CD4-positive, CD25-positive, alpha-beta regulatory T cell (primary cell): Measurements from ENCODE around the gene EXOC3L1. TPM values are rescaled to one million over a fixed set of nuclear protein-coding genes. Genes with fewer than 3 reads are reported as not detected.

Source experiments
- ATAC-seq, 2 donors: fragments of 150-1000 bp; cut with Tn5 transposase; one replicate each; pipeline ENCODE4 v1.10.0; 2021; ENCODE audit warnings: low read depth in 2 of 2, moderate number of reproducible peaks in 2 of 2, moderate library complexity in 1 of 2
- DNase-seq, 3 donors: peaks; one replicate each; pipeline versions ENCODE4 v3.0.0 to v3.0.0-alpha.2; 2012 to 2022; ENCODE audit warnings: mixed read lengths in 1 of 3
- H3K27ac ChIP-seq: one replicate; pipeline ENCODE4 v1.7.0; 2013; ENCODE audit warnings: mild to moderate bottlenecking, low read length; ENCODE audit not compliant: insufficient read depth, poor library complexity, severe bottlenecking
- H3K27me3 ChIP-seq: one replicate; pipeline ENCODE4 v1.7.0; 2013; ENCODE audit warnings: low read length; ENCODE audit not compliant: control insufficient read depth, insufficient read depth
- H3K36me3 ChIP-seq: one replicate; pipeline ENCODE4 v1.7.0; 2013; ENCODE audit warnings: mild to moderate bottlenecking, low read length, moderate library complexity; ENCODE audit not compliant: control insufficient read depth, insufficient read depth
- H3K4me1 ChIP-seq: 2 replicates; pipeline ENCODE4 v1.7.0; 2013; ENCODE audit warnings: mild to moderate bottlenecking, low read length; ENCODE audit not compliant: insufficient read depth, control insufficient read depth, poor library complexity, severe bottlenecking
- H3K4me3 ChIP-seq: one replicate; pipeline ENCODE4 v1.7.0; 2013; ENCODE audit warnings: low read depth, mild to moderate bottlenecking, low read length, moderate library complexity
- H3K9me3 ChIP-seq, 2 experiments: 1 replicate in 1 of 2; 2 replicates in 1 of 2; pipeline ENCODE4 v1.7.0; 2013; ENCODE audit warnings: low read length in 2 of 2, mild to moderate bottlenecking in 1 of 2, moderate library complexity in 1 of 2; ENCODE audit not compliant: control insufficient read depth in 2 of 2
- H3K27ac Mint-ChIP-seq, 3 donors: one replicate each; pipeline ENCODE4 v1.8.0; 2020 to 2022; ENCODE audit warnings: mild to moderate bottlenecking in 3 of 3, mixed read lengths in 3 of 3, moderate library complexity in 2 of 3
- H3K27me3 Mint-ChIP-seq: one replicate; pipeline ENCODE4 v1.8.0; 2022; ENCODE audit warnings: mild to moderate bottlenecking, mixed read lengths
- H3K36me3 Mint-ChIP-seq: one replicate; pipeline ENCODE4 v1.8.0; 2020; ENCODE audit warnings: mixed read lengths
- H3K4me1 Mint-ChIP-seq, 4 donors: one replicate each; pipeline ENCODE4 v1.8.0; 2020 to 2022; ENCODE audit warnings: mixed read lengths in 4 of 4, mild to moderate bottlenecking in 1 of 4
- H3K4me3 Mint-ChIP-seq, 4 donors: one replicate each; pipeline ENCODE4 v1.8.0; 2020 to 2022; ENCODE audit warnings: mild to moderate bottlenecking in 4 of 4, mixed read lengths in 4 of 4, moderate library complexity in 3 of 4
- H3K9me3 Mint-ChIP-seq, 7 donors: one replicate each; pipeline ENCODE4 v1.8.0; 2020 to 2022; ENCODE audit warnings: mixed read lengths in 7 of 7, mild to moderate bottlenecking in 3 of 7, moderate library complexity in 2 of 7
- polyA plus RNA-seq, 4 donors: library from polyadenylated mRNA; unstranded; fragments of 300-500 nt; fragmentation: Illumina TruSeq; gene quantifications; one replicate each; pipeline ENCODE4 v1.2.3, GENCODE V29; 2021
- total RNA-seq: library from RNA; stranded (reverse); gene quantifications from one replicate; pipeline ENCODE4 v1.2.3, GENCODE V29; 2022

The EXOC3L1 gene
- total and polyA plus RNA-seq, 5 donors from 2014 or later: 0.25 to 0.86 (median 0.35) TPM; not detected in 2

DNA sequence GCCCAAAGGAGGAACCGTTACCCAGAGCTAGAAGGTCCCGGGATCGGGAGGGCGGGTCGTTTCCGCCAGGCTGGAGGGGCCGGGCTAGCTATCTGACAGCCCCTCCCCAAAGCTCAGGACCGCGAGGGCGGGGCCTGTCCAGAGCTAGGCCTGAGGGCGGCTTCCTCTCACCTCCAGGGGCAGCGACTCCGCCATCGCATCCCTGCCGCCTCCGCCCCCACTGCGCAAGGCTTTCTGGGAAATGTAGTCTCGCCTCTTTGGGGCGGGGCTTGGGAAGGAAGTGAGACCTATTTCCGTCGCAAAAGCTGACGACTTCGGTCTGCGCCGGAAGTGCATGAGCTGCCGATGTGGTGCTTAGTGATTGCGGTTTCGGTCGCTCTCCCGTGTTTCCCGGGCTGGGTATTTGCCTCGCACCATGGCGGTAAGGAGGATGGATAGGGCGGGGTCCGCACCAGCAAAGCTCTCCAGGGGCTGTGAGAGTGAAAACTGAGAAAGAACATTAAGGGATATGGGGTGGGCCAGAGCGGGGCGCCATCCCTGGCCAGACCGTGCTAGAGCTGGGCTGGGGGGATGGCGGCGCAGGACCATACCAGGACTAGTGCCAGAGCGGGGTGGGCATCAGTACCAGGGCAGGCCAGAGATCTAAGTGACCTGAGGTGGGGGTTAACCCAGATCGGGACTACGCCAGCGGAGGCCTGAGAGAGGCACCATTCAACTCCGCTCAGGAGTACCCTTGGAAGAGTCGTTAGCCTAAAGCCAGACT lies 37.0 kb upstream of the EXOC3L1 start, which contains the start of gene TMEM208:
TSS of gene TMEM208 (plus strand) at position 327 of the 763 bp plus-strand sequence. CDS start at position 416, 89 bp downstream.
- Histone ChIP-seq H3K27ac (peak within 1 kb of the TSS; percentile 78), H3K36me3 (peaks cover 37% of the 10 kb centered on the region), H3K4me1 (peaks cover 19% of the 10 kb centered on the region), H3K27me3 (no peaks in the 10 kb centered on the region), H3K4me3 (peak within 1 kb of the TSS; percentile 87), H3K9me3 (no peaks in the 10 kb centered on the region)
- H3K27me3 Mint-ChIP-seq: no peaks in the 10 kb centered on the region
- DNase-seq (peak; percentile 97 to 99 (median 98)), ATAC-seq (peak; percentile 93 to 94)
- peak within 1 kb of the TSS; percentile 89 to 98 (median 97) for H3K27ac Mint-ChIP-seq
- no peaks in the 10 kb centered on the region for H3K9me3 Mint-ChIP-seq
- peak within 1 kb of the TSS; percentile 98 to 99 (median 98) for H3K4me3 Mint-ChIP-seq
- peaks cover 8 to 49% (median 26%) of the 10 kb centered on the region in 4 donors for H3K4me1 Mint-ChIP-seq
- peaks cover 11% of the 10 kb centered on the region for H3K36me3 Mint-ChIP-seq

DNA sequence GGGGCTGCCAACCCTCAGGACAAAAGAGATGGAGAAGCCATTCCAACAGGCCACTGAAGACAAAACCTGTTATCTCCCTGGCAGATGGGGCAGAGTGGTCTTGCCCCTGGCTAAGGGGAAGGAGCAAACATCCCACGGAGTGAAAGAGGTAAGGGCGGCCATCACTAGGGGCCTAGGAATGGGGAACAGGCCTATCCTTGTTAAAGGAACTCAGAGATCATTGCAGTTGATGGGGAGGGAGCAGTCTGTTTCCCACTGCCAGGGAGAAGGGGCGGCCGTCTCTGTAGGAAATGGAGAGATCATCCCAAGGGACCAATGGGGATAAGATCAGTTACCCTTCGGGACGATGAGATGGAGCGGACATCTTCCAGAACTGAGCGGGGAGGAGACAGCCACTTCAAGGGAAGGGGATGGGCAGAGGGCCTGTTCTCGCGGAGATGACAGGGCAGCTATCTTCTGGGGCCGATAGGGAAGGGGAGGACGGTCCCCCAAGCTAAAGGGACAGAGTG lies 36.4 kb upstream of the EXOC3L1 start:
- H3K27me3 Mint-ChIP-seq: no peaks in the 10 kb centered on the region
- peak overlapping the region; percentile 67 to 98 (median 97) for H3K27ac Mint-ChIP-seq
- H3K36me3 Mint-ChIP-seq: peaks cover 11% of the 10 kb centered on the region
- Histone ChIP-seq H3K27me3 (no peaks in the 10 kb centered on the region), H3K9me3 (no peaks in the 10 kb centered on the region), H3K4me3 (peak overlapping the region; percentile 87), H3K4me1 (peaks cover 19% of the 10 kb centered on the region), H3K27ac (peak overlapping the region; percentile 78), H3K36me3 (peaks cover 31% of the 10 kb centered on the region)
- peaks cover 8 to 49% (median 26%) of the 10 kb centered on the region in 4 donors for H3K4me1 Mint-ChIP-seq
- ATAC-seq: no peak
- peak overlapping the region; percentile 98 to 99 (median 98) for H3K4me3 Mint-ChIP-seq
- H3K9me3 Mint-ChIP-seq: no peaks in the 10 kb centered on the region
- DNase-seq: no peak

DNA sequence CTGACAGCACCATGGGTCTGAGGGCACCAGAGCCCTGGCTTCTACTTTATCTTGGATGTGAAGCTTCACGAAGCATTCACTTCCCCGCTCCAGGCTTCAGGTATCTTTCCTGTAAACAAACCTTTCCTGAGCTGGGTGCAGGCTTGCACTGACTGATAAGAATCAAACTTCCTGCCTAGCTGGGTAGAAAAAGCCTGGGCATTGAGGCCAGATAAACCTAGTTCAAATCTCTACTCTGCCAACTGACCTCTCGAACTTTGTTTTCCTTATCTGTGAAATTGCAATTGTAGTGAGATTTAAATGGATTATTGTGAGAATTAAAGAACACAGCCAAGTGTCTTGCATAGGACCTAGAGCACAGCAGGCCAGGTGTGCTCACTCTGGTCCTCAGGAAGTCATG lies 34.1 kb upstream of the EXOC3L1 start:
- Mint-ChIP-seq H3K4me1 (peaks cover 15 to 45% (median 26%) of the 10 kb centered on the region in 4 donors), H3K27me3 (no peaks in the 10 kb centered on the region), H3K36me3 (peaks cover 13% of the 10 kb centered on the region), H3K9me3 (no peaks in the 10 kb centered on the region), H3K4me3 (peak overlapping the region in 1 of 4 donors; percentile 0), H3K27ac (peak overlapping the region in 1 of 3 donors; percentile 40)
- Histone ChIP-seq H3K4me1 (peaks cover 19% of the 10 kb centered on the region), H3K27ac (no peak overlapping the region), H3K36me3 (peaks cover 8% of the 10 kb centered on the region), H3K27me3 (no peaks in the 10 kb centered on the region), H3K4me3 (no peak overlapping the region), H3K9me3 (no peaks in the 10 kb centered on the region)
- DNase-seq: no peak
- no peak for ATAC-seq

DNA sequence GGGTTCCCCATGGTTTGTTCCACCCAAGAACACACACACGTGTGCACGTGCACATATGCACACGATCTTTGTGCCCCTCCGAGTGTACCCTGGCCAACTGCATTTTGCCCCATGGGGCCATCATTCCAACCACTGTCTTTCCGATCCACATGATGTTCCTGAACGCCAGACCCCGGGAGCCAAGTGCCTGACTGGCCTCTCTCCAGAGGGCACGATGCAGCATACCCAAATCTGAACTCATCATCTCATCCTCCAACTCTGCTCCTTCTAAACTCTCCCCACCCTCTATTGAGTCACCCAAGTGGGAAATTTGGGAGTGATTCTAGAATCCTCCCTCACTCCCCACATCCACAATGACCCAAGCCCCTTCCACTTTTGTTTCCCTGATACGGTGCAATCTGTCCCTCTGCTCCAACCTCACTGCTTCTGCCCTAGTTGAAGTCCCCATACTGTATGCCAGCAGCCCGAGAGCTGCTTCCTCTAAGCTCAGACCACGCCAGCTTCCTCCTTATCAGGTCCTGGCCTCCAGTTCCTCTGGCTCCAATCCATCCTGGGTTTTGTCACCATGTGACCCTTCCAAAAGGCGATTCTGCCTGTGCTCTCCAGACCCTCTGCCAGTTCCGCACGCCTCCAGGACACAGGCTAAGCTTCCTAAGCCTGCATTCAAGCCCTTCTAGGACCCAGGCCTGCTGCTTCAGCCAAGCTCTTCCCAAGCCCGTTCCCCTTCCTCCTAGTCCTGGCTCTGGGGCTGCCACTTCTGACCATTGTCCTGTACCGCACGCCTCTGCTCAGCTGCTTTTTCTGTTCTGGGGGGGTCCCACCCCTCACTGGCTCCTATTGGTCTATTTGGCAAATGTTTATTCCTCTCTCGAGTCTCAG lies 26.9 kb upstream of the EXOC3L1 start:
- no peak for ATAC-seq
- H3K27me3 ChIP-seq: no peaks in the 10 kb centered on the region
- H3K4me1 Mint-ChIP-seq: peaks cover 0 to 7% (median under 1%) of the 10 kb centered on the region in 4 donors

DNA sequence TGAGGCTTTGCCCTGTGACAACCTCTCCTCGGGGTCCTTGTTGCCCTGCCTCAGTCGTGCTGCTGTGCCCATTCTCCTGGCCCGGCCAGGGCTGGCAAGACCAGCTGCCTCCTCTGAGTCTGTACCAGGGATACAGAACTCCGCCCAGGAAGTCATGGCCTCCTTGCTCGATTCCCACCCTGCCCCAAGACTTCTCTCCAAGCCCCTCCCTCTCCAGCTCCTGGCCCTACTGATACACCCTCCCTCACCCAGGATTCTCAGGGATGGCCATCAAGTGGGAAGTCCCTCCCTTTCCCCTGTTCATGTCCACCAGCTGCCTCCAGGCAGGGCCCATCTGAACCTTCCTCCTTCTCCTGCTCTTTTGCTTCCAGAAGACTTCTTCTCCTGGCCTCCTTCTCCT lies 25.8 kb upstream of the EXOC3L1 start:
- H3K4me1 ChIP-seq: no peaks in the 10 kb centered on the region
- Mint-ChIP-seq H3K27ac (no peak overlapping the region), H3K9me3 (no peaks in the 10 kb centered on the region), H3K4me3 (no peak overlapping the region), H3K4me1 (peaks cover 0 to 4% (median 2%) of the 10 kb centered on the region in 4 donors), H3K36me3 (peaks cover 18% of the 10 kb centered on the region), H3K27me3 (no peaks in the 10 kb centered on the region)
- no peaks in the 10 kb centered on the region for H3K27me3 ChIP-seq
- H3K4me3 ChIP-seq: no peak overlapping the region
- no peaks in the 10 kb centered on the region for H3K36me3 ChIP-seq
- DNase-seq (no peak), ATAC-seq (no peak)
- no peak overlapping the region for H3K27ac ChIP-seq
- no peaks in the 10 kb centered on the region for H3K9me3 ChIP-seq

More for the DNA sequence above, 26.9 kb upstream of the EXOC3L1 start:
- no peaks in the 10 kb centered on the region for H3K9me3 ChIP-seq
- no peaks in the 10 kb centered on the region for H3K27me3 Mint-ChIP-seq
- peak overlapping the region in 2 of 3 donors; percentile 66 to 75 for H3K27ac Mint-ChIP-seq
- no peak overlapping the region for H3K4me3 ChIP-seq
- H3K4me1 ChIP-seq: no peaks in the 10 kb centered on the region
- peaks cover 16% of the 10 kb centered on the region for H3K36me3 Mint-ChIP-seq
- H3K27ac ChIP-seq: no peak overlapping the region
- DNase-seq: no peak
- no peaks in the 10 kb centered on the region for H3K36me3 ChIP-seq
- no peaks in the 10 kb centered on the region for H3K9me3 Mint-ChIP-seq
- no peak overlapping the region for H3K4me3 Mint-ChIP-seq

DNA sequence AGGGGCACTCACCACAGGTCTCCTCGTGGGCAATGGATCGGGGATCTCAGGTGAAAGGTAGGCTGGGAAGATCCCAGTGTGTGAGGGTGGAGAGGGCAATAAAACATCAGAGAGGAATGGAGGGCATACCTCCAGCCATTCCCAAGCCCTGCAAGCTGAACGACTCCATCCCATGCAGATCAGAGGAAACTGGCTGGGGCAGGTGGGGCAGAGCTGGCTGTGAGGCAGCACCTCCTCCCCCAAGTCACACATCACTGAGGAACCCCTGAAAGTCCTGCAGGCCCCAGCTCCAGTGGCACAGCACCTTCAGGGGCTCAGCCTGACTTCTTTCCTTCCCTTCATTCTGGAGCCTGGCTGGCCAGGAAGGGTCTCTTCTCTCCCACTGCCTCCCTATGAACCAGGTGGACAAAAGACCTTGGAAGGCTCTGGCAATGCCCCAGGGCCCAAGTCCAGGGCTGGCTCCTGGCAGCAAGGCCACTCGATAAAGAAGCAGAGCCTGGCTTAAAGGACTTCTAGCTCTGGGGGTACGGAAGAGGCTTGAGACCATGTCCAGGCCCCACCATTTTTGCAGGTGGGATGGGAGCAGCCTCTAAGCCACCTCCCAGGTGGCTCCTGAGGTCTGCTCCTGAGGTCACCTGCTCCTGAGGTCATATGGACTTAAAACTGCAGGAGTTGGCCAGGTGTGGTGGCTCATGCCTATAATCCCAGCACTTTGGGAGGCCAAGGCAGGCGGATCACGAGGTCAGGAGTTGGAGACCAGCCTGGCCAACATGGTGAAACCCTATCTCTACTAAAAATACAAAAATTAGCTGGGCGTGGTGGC lies 23.5 kb upstream of the EXOC3L1 start:
- no peaks in the 10 kb centered on the region for H3K4me1 ChIP-seq
- no peak overlapping the region for H3K4me3 ChIP-seq
- peaks cover 0 to 4% (median under 1%) of the 10 kb centered on the region in 4 donors for H3K4me1 Mint-ChIP-seq
- H3K9me3 Mint-ChIP-seq: no peaks in the 10 kb centered on the region
- no peak overlapping the region for H3K27ac Mint-ChIP-seq
- no peak overlapping the region for H3K27ac ChIP-seq
- DNase-seq (no peak), ATAC-seq (no peak)
- no peaks in the 10 kb centered on the region for H3K9me3 ChIP-seq
- no peak overlapping the region for H3K4me3 Mint-ChIP-seq
- H3K27me3 Mint-ChIP-seq: no peaks in the 10 kb centered on the region
- peaks cover 15% of the 10 kb centered on the region for H3K36me3 Mint-ChIP-seq
- no peaks in the 10 kb centered on the region for H3K36me3 ChIP-seq
- H3K27me3 ChIP-seq: no peaks in the 10 kb centered on the region

DNA sequence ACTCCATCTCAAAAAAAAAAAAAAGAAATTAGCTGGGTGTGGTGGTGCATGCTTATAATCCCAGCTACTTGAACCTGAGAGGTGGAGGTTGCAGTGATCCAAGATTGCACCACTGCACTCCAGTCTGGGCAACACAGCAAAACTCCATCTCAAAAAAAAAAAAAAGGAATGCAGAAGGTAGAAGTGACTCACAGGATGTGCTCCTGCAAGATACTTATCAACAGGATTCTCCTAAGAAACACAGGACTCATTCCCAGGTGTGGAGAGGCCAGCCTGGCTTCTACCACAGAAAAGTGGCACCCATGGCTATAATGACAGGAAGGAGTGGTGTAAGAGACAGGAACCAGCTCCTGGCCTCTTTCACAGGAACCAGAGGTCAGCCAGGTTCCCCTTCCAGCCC lies 22.8 kb upstream of the EXOC3L1 start:
- Histone ChIP-seq H3K4me1 (no peaks in the 10 kb centered on the region), H3K4me3 (no peak overlapping the region), H3K27ac (no peak overlapping the region), H3K9me3 (no peaks in the 10 kb centered on the region), H3K27me3 (no peaks in the 10 kb centered on the region), H3K36me3 (no peaks in the 10 kb centered on the region)
- DNase-seq (no peak), ATAC-seq (no peak)
- H3K4me3 Mint-ChIP-seq: peak overlapping the region in 1 of 4 donors; percentile 43
- no peak overlapping the region for H3K27ac Mint-ChIP-seq
- H3K36me3 Mint-ChIP-seq: peaks cover 15% of the 10 kb centered on the region
- no peaks in the 10 kb centered on the region for H3K9me3 Mint-ChIP-seq
- H3K27me3 Mint-ChIP-seq: no peaks in the 10 kb centered on the region
- H3K4me1 Mint-ChIP-seq: peaks cover 0 to 4% (median under 1%) of the 10 kb centered on the region in 4 donors
